ENCODE measurements around the gene PKNOX2.

PKNOX2 gene

DNA sequence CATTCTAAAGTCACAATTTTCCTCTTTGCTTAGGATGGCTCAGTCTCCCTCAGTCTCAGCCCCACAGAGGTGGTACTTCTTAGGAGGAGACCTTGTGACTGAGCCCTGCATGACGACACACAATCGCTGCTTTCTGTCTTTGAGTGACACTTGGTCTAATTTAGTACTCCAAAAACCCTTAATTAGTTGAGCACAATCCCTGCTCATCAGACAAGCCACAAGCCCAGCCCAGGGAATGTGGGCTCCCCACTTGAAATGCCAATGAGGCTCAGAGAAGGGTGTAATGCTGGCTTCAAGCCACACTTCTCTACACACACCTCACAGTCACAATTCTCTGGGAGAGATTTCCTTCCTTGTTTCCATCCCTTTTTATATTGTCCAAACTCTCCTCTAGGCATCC lies 229.7 kb downstream of the PKNOX2 start:
- no peak overlapping the region for H3K9ac ChIP-seq (ENCODE audit: low read depth, low read length)
- H3K27ac ChIP-seq (ENCODE audit: low read depth, low read length), result no peak overlapping the region
- no peak overlapping the region for H3K4me3 ChIP-seq (ENCODE audit: low read length)
- WGBS, result 93% methylated on average over 2 of the region's 2 CpGs
- no peaks in the 10 kb centered on the region for H3K27me3 ChIP-seq (ENCODE audit: insufficient read depth, low read length)
- no peaks in the 10 kb centered on the region for H3K36me3 ChIP-seq (ENCODE audit: insufficient read depth, low read length)
- peaks cover 11% of the 10 kb centered on the region for H3K4me1 ChIP-seq (ENCODE audit: insufficient read depth, low read length)
- H3K9me3 ChIP-seq (ENCODE audit: insufficient read depth, low read depth, low read length), result no peaks in the 10 kb centered on the region

DNA sequence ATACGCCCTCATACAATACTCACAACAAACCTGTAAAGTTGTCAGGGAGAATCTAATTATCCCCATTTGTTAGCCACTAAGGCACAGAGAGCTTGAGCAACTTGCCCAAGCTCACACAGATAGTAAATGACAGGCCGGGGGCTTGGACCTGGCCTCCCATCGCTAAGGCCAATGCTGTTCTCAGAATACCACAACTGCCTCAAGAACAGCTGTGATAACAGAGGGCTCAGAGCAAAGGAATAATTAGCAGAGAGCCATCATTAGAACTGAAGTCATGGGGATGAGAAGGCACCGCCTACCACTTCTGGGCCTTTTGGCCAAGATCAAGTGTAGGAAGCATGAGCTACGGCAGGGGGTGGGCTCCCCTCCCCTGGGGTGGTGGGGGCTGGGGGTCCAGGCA lies 232.9 kb downstream of the PKNOX2 start:
- Histone ChIP-seq H3K4me1 (ENCODE audit: insufficient read depth, low read length) (peaks cover 27% of the 10 kb centered on the region), H3K4me3 (ENCODE audit: low read length) (no peak overlapping the region), H3K9me3 (ENCODE audit: insufficient read depth, low read depth, low read length) (no peaks in the 10 kb centered on the region), H3K27ac (ENCODE audit: low read depth, low read length) (no peak overlapping the region), H3K9ac (ENCODE audit: low read depth, low read length) (no peak overlapping the region), H3K36me3 (ENCODE audit: insufficient read depth, low read length) (no peaks in the 10 kb centered on the region), H3K27me3 (ENCODE audit: insufficient read depth, low read length) (no peaks in the 10 kb centered on the region)
- WGBS, result 92% methylated on average over 5 of the region's 5 CpGs

DNA sequence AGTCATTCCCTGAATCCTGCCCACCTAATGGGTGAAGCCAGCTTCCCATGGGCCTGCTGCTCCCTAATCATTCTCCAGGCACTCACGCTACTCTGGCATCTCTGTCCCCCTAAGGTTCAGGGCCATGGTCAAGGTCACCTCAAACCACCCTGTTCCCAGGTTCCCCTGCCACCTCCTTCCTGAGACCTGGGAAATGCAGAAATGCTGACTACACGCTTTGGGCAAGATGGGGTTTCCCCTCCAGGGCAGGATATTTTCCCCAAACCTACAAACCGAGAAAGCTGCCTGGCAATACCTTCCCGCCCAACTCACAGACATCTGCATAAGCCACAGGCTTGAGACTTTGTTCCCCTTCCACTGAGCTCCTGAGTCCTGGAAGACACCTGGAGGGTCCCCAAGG lies 233.9 kb downstream of the PKNOX2 start:
- no peak overlapping the region for H3K9ac ChIP-seq (ENCODE audit: low read depth, low read length)
- H3K27ac ChIP-seq (ENCODE audit: low read depth, low read length), result no peak overlapping the region
- WGBS, result 87% methylated on average over 4 of the region's 4 CpGs
- H3K27me3 ChIP-seq (ENCODE audit: insufficient read depth, low read length), result no peaks in the 10 kb centered on the region
- no peak overlapping the region for H3K4me3 ChIP-seq (ENCODE audit: low read length)
- no peaks in the 10 kb centered on the region for H3K36me3 ChIP-seq (ENCODE audit: insufficient read depth, low read length)
- H3K9me3 ChIP-seq (ENCODE audit: insufficient read depth, low read depth, low read length), result no peaks in the 10 kb centered on the region
- H3K4me1 ChIP-seq (ENCODE audit: insufficient read depth, low read length), result peaks cover 27% of the 10 kb centered on the region

GRCh38 chr11:125398994-125399640 lies 234.6 kb downstream of the PKNOX2 start:
- no peak overlapping the region for H3K9ac ChIP-seq (ENCODE audit: low read depth, low read length)
- no peaks in the 10 kb centered on the region for H3K27me3 ChIP-seq (ENCODE audit: insufficient read depth, low read length)
- H3K36me3 ChIP-seq (ENCODE audit: insufficient read depth, low read length), result no peaks in the 10 kb centered on the region
- H3K9me3 ChIP-seq (ENCODE audit: insufficient read depth, low read depth, low read length), result no peaks in the 10 kb centered on the region
- H3K4me1 ChIP-seq (ENCODE audit: insufficient read depth, low read length), result peaks cover 32% of the 10 kb centered on the region
- no peak overlapping the region for H3K4me3 ChIP-seq (ENCODE audit: low read length)
- WGBS, result 93% methylated on average over 12 of the region's 12 CpGs
- H3K27ac ChIP-seq (ENCODE audit: low read depth, low read length), result no peak overlapping the region

GRCh38 chr11:125399945-125400344 lies 235.4 kb downstream of the PKNOX2 start:
- Histone ChIP-seq H3K9me3 (ENCODE audit: insufficient read depth, low read depth, low read length) (no peaks in the 10 kb centered on the region), H3K9ac (ENCODE audit: low read depth, low read length) (no peak overlapping the region), H3K4me3 (ENCODE audit: low read length) (no peak overlapping the region), H3K27ac (ENCODE audit: low read depth, low read length) (no peak overlapping the region), H3K36me3 (ENCODE audit: insufficient read depth, low read length) (no peaks in the 10 kb centered on the region), H3K4me1 (ENCODE audit: insufficient read depth, low read length) (peaks cover 38% of the 10 kb centered on the region), H3K27me3 (ENCODE audit: insufficient read depth, low read length) (peaks cover 3% of the 10 kb centered on the region; the same call in 1 of the 2 replicates)
- WGBS, result 80% methylated on average over 6 of the region's 6 CpGs

DNA sequence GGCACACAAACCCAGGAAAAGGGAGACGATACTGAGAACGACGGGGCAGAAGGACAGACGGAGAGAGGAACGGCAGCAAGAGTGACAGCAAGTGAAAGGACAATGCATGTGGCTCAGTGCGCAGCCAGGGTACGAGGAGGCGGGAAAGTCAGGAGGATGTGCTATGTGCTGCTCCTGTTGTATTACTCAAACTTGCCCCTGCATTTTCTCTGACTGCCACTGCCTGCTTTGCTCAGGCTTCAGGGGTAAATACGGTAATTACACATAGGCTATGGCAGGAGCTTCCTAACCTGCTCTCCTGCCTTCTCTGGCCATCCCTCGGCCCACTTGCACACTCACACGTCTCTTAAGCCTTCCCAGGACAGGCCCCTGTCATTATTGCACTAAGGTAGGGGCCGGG lies 236.7 kb downstream of the PKNOX2 start:
- H3K9ac ChIP-seq (ENCODE audit: low read depth, low read length), result no peak overlapping the region
- peaks cover 38% of the 10 kb centered on the region for H3K4me1 ChIP-seq (ENCODE audit: insufficient read depth, low read length)
- peak overlapping the region; percentile 7; the same call in 1 of the 2 replicates for H3K27ac ChIP-seq (ENCODE audit: low read depth, low read length)
- 75% methylated on average over 12 of the region's 12 CpGs for WGBS
- no peaks in the 10 kb centered on the region for H3K36me3 ChIP-seq (ENCODE audit: insufficient read depth, low read length)
- H3K9me3 ChIP-seq (ENCODE audit: insufficient read depth, low read depth, low read length), result no peaks in the 10 kb centered on the region
- H3K4me3 ChIP-seq (ENCODE audit: low read length), result no peak overlapping the region
- peaks cover 3% of the 10 kb centered on the region; the same call in 1 of the 2 replicates for H3K27me3 ChIP-seq (ENCODE audit: insufficient read depth, low read length)

DNA sequence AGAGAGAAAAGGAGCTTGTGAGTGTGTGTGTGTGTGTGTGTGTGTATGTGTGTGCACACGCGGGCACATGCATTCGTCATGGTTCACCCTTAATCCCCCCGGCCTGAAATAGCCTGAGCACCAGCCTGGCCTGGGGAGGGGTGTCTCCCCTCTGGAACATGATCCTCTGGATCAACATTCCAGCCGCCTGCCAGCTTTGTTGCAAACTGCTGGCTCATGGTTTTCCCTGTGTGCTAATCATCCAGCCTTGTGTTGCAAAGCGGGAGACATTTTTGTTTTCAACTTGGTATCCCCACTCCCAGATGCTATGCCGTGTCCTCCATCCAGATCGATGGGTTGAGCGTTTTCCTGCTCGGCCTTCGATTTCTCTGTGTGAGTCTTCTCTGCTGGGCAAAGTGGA lies 237.2 kb downstream of the PKNOX2 start:
- WGBS, result 67% methylated on average over 11 of the region's 11 CpGs
- peaks cover 3% of the 10 kb centered on the region; the same call in 1 of the 2 replicates for H3K27me3 ChIP-seq (ENCODE audit: insufficient read depth, low read length)
- no peak overlapping the region for H3K4me3 ChIP-seq (ENCODE audit: low read length)
- peaks cover 38% of the 10 kb centered on the region for H3K4me1 ChIP-seq (ENCODE audit: insufficient read depth, low read length)
- H3K9ac ChIP-seq (ENCODE audit: low read depth, low read length), result no peak overlapping the region
- no peaks in the 10 kb centered on the region for H3K9me3 ChIP-seq (ENCODE audit: insufficient read depth, low read depth, low read length)
- peak overlapping the region; percentile 7; the same call in 1 of the 2 replicates for H3K27ac ChIP-seq (ENCODE audit: low read depth, low read length)
- no peaks in the 10 kb centered on the region for H3K36me3 ChIP-seq (ENCODE audit: insufficient read depth, low read length)

DNA sequence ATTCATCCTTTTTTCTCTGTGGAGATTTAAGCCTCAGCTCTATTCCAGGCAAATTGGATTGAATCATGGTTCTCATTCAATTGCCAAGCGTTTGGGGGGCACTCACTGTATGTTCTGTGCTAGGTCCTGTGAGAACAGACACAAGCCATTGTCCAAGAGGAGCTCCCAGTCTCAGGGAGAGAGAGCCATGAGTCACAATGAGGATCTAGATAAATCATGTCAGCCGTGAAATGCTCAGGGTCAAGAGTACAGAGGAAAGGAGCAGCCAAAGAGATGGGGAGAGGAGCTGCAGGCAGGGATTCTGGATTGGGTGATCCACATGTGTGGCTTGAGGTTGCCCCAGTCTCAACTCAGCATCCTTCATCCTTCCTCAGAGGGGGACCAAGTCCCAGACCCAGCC lies 237.9 kb downstream of the PKNOX2 start:
- 94% methylated on average over 2 of the region's 2 CpGs for WGBS
- Histone ChIP-seq H3K4me1 (ENCODE audit: insufficient read depth, low read length) (peaks cover 38% of the 10 kb centered on the region), H3K4me3 (ENCODE audit: low read length) (no peak overlapping the region), H3K27ac (ENCODE audit: low read depth, low read length) (no peak overlapping the region), H3K9me3 (ENCODE audit: insufficient read depth, low read depth, low read length) (no peaks in the 10 kb centered on the region), H3K36me3 (ENCODE audit: insufficient read depth, low read length) (no peaks in the 10 kb centered on the region), H3K9ac (ENCODE audit: low read depth, low read length) (no peak overlapping the region), H3K27me3 (ENCODE audit: insufficient read depth, low read length) (peaks cover 3% of the 10 kb centered on the region; the same call in 1 of the 2 replicates)

GRCh38 chr11:125404157-125404810 lies 239.7 kb downstream of the PKNOX2 start:
- Histone ChIP-seq H3K27me3 (ENCODE audit: insufficient read depth, low read length) (peaks cover 3% of the 10 kb centered on the region; the same call in 1 of the 2 replicates), H3K36me3 (ENCODE audit: insufficient read depth, low read length) (no peaks in the 10 kb centered on the region), H3K27ac (ENCODE audit: low read depth, low read length) (no peak overlapping the region), H3K4me3 (ENCODE audit: low read length) (no peak overlapping the region), H3K4me1 (ENCODE audit: insufficient read depth, low read length) (peaks cover 38% of the 10 kb centered on the region), H3K9ac (ENCODE audit: low read depth, low read length) (no peak overlapping the region; the same call in 1 of the 2 replicates), H3K9me3 (ENCODE audit: insufficient read depth, low read depth, low read length) (no peaks in the 10 kb centered on the region)
- 57% methylated on average over 15 of the region's 15 CpGs for WGBS

GRCh38 chr11:125404811-125405790 lies 240.6 kb downstream of the PKNOX2 start:
- no peak overlapping the region; the same call in 1 of the 2 replicates for H3K9ac ChIP-seq (ENCODE audit: low read depth, low read length)
- no peak overlapping the region for H3K4me3 ChIP-seq (ENCODE audit: low read length)
- H3K36me3 ChIP-seq (ENCODE audit: insufficient read depth, low read length), result no peaks in the 10 kb centered on the region
- H3K9me3 ChIP-seq (ENCODE audit: insufficient read depth, low read depth, low read length), result no peaks in the 10 kb centered on the region
- no peak overlapping the region for H3K27ac ChIP-seq (ENCODE audit: low read depth, low read length)
- WGBS, result 28% methylated on average over 22 of the region's 22 CpGs
- peaks cover 33% of the 10 kb centered on the region for H3K4me1 ChIP-seq (ENCODE audit: insufficient read depth, low read length)
- peaks cover 3% of the 10 kb centered on the region; the same call in 1 of the 2 replicates for H3K27me3 ChIP-seq (ENCODE audit: insufficient read depth, low read length)

- WGBS, result 84% methylated on average over 2 of the region's 2 CpGs
- H3K27ac ChIP-seq (ENCODE audit: low read depth, low read length), result no peak overlapping the region
- H3K4me1 ChIP-seq (ENCODE audit: insufficient read depth, low read length), result peaks cover 14% of the 10 kb centered on the region
Measured at GRCh38 chr11:125407046-125407445, 242.5 kb downstream of the PKNOX2 start.

More at GRCh38 chr11:125407046-125407445, 242.5 kb downstream of the PKNOX2 start:
- no peak overlapping the region for H3K9ac ChIP-seq (ENCODE audit: low read depth, low read length)
- no peaks in the 10 kb centered on the region for H3K9me3 ChIP-seq (ENCODE audit: insufficient read depth, low read depth, low read length)
- H3K4me3 ChIP-seq (ENCODE audit: low read length), result no peak overlapping the region
- no peaks in the 10 kb centered on the region for H3K36me3 ChIP-seq (ENCODE audit: insufficient read depth, low read length)
- peaks cover 3% of the 10 kb centered on the region; the same call in 1 of the 2 replicates for H3K27me3 ChIP-seq (ENCODE audit: insufficient read depth, low read length)
